GM21786 (cell line): ENCODE measurements around the gene CHST11.

Experiments used
- ATAC-seq: cut with Tn5 transposase; IDR thresholded peaks from one replicate; pipeline ENCODE4 v1.9.1; 2021; ENCODE audit not compliant: unreplicated experiment

CHST11 gene

GRCh38 chr12:104427547-104427938 is 29.2 kb upstream of the CHST11 start:
- ATAC-seq: no peak

- no peak for ATAC-seq
Measured at GRCh38 chr12:104433061-104433460, 23.7 kb upstream of the CHST11 start.

- no peak for ATAC-seq
Measured at GRCh38 chr12:104434129-104434528, 22.6 kb upstream of the CHST11 start.

GRCh38 chr12:104435175-104435574 is 21.6 kb upstream of the CHST11 start:
- no peak for ATAC-seq

GRCh38 chr12:104435765-104436164 is 21.0 kb upstream of the CHST11 start:
- no peak for ATAC-seq

GRCh38 chr12:104436790-104437189 is 20.0 kb upstream of the CHST11 start:
- no peak for ATAC-seq

GRCh38 chr12:104438134-104438533 is 18.6 kb upstream of the CHST11 start:
- no peak for ATAC-seq

- no peak for ATAC-seq
Measured at GRCh38 chr12:104439137-104439536, 17.6 kb upstream of the CHST11 start.

GRCh38 chr12:104443008-104443407 is 13.7 kb upstream of the CHST11 start:
- no peak for ATAC-seq

GRCh38 chr12:104446646-104447421 is 9.9 kb upstream of the CHST11 start:
- ATAC-seq: no peak

- no peak for ATAC-seq
Measured at GRCh38 chr12:104448031-104448430, 8.7 kb upstream of the CHST11 start.

- ATAC-seq: no peak
Measured at GRCh38 chr12:104448451-104448850, 8.3 kb upstream of the CHST11 start.

- ATAC-seq: no peak
Measured at GRCh38 chr12:104450700-104451099, 6.0 kb upstream of the CHST11 start.

GRCh38 chr12:104452087-104452486 is 4.7 kb upstream of the CHST11 start:
- ATAC-seq: no peak

GRCh38 chr12:104453133-104453532 is 3.6 kb upstream of the CHST11 start:
- no peak for ATAC-seq

GRCh38 chr12:104454997-104455396 is 1.8 kb upstream of the CHST11 start:
- ATAC-seq: no peak

GRCh38 chr12:104455578-104456416 is 951 bp upstream of the CHST11 start:
- ATAC-seq: no peak

- peak; percentile 23 for ATAC-seq
Measured at GRCh38 chr12:104456950-104457745, 400 bp downstream of the CHST11 start.

- no peak for ATAC-seq
Measured at GRCh38 chr12:104457746-104458693, 1.3 kb downstream of the CHST11 start.

GRCh38 chr12:104458694-104459367 is 2.1 kb downstream of the CHST11 start:
- ATAC-seq: no peak
